Measurements from ENCODE around the gene GNG11. TPM values are rescaled to one million over a fixed set of nuclear protein-coding genes. Genes with fewer than 3 reads are reported as not detected.

The GNG11 gene
- total and polyA plus RNA-seq, 2 of the 13 experiments (the other 11 are each of a cell fraction or from before 2014, with no cell fraction given) = not detected

- Histone ChIP-seq H3K27ac (ENCODE audit: extremely low read length, insufficient read depth, low read length) (no peak overlapping the region), H3K27me3 (ENCODE audit: control insufficient read depth in 1 of 2, insufficient read depth in 2 of 2, low read length in 2 of 2) (peaks cover 0 to 4% of the 10 kb centered on the region in 2 experiments; a peak in 1 of 5 replicates), H3K4me3 (replicated peaks in 1 of 3; ENCODE audit: insufficient read depth in 1 of 3, low read depth in 2 of 3, low read length in 3 of 3) (no peak overlapping the region), H3K4me1 (ENCODE audit: insufficient read depth, low read length) (no peaks in the 10 kb centered on the region), H2AFZ (ENCODE audit: low read length) (no peak overlapping the region), H3K4me2 (ENCODE audit: low read depth, low read length) (no peak overlapping the region), H3K9me3 (ENCODE audit: low read length) (no peaks in the 10 kb centered on the region), H4K20me1 (ENCODE audit: insufficient read depth, low read length) (no peaks in the 10 kb centered on the region), H3K79me2 (ENCODE audit: insufficient read depth, low read length) (no peaks in the 10 kb centered on the region), H3K36me3 (replicated peaks in 1 of 2; ENCODE audit: control insufficient read depth in 1 of 2, insufficient read depth in 2 of 2, low read length in 2 of 2) (no peaks in the 10 kb centered on the region), H3K9ac (ENCODE audit: insufficient read depth, low read depth, low read length) (no peak overlapping the region)
- ChIA-PET POLR2A (no interaction called here), CTCF (ENCODE audit: low intra/inter-chr PET ratio, low total read pairs) (no interaction called here)
- no peak for ATAC-seq
- WGBS (ENCODE audit: low lambda C conversion rate) = 0% methylated on average over 1 of the region's 1 CpG
- in situ Hi-C loops (cut with HindIII; ENCODE audit: extremely low pct_ligation_motif_present, low pct_unique_long_range_greater_than_20kb) (no loop called here), intact Hi-C loops (cut with micrococcal nuclease; ENCODE audit: unreplicated experiment) (no loop called here)
- no TSS peak for BruUV-seq (replicated peaks)
- FAIRE-seq = no peak
- TF ChIP-seq CBFB (CRISPR knock-in tag; IDR thresholded peaks at IDR 0.05) (no peak), U2AF2 (IDR thresholded peaks at IDR 0.05; ENCODE audit: low read depth, low read length) (no peak), ZNF678 (CRISPR knock-in tag; IDR thresholded peaks at IDR 0.05) (no peak), ETV6 (CRISPR knock-in tag; conservative IDR thresholded peaks at IDR 0.05) (no peak), ISL2 (CRISPR knock-in tag; IDR thresholded peaks at IDR 0.05) (no peak), ZMYM4 (CRISPR knock-in tag; IDR thresholded peaks at IDR 0.05) (no peak), KAT8 (CRISPR knock-in tag; IDR thresholded peaks at IDR 0.05) (no peak), ZFP91 (CRISPR knock-in tag; IDR thresholded peaks at IDR 0.05; ENCODE audit: borderline replicate concordance) (no peak), GZF1 (CRISPR knock-in tag; IDR thresholded peaks at IDR 0.05) (no peak), ZEB1 (IDR thresholded peaks at IDR 0.05; ENCODE audit: insufficient replicate concordance, low read depth) (no peak), POGK (CRISPR knock-in tag; conservative IDR thresholded peaks at IDR 0.05) (no peak), TSC22D2 (CRISPR knock-in tag; IDR thresholded peaks at IDR 0.05; ENCODE audit: borderline replicate concordance) (no peak), ZNF275 (CRISPR knock-in tag; IDR thresholded peaks at IDR 0.05; ENCODE audit: borderline replicate concordance) (no peak), GABPB1 (CRISPR knock-in tag; IDR thresholded peaks at IDR 0.05) (no peak), PRPF4 (IDR thresholded peaks at IDR 0.05; ENCODE audit: low read depth, low read length, poor library complexity, severe bottlenecking) (no peak), MAZ (IDR thresholded peaks at IDR 0.05; ENCODE audit: borderline replicate concordance, low read depth, low read length) (no peak), MAZ (CRISPR knock-in tag; IDR thresholded peaks at IDR 0.05; ENCODE audit: low read depth) (no peak), KDM6A (CRISPR knock-in tag; IDR thresholded peaks at IDR 0.05; ENCODE audit: low read depth) (no peak), ZNF446 (CRISPR knock-in tag; IDR thresholded peaks at IDR 0.05) (no peak), REXO4 (CRISPR knock-in tag; IDR thresholded peaks at IDR 0.05; ENCODE audit: borderline replicate concordance) (no peak), ZNF672 (CRISPR knock-in tag; IDR thresholded peaks at IDR 0.05) (no peak)
- DNase-seq (ENCODE audit: low spot score) = no peak
Observed at GRCh38 chr7:93884541-93884940, 37.0 kb upstream of the GNG11 start.
